ENCODE data around the gene INPP5D. TPM values are rescaled to one million over a fixed set of nuclear protein-coding genes. Genes with fewer than 3 reads are reported as not detected.

Gene INPP5D
- total and polyA plus RNA-seq, 7 donors = 1.2 to 4.2 (median 2.8) TPM

DNA sequence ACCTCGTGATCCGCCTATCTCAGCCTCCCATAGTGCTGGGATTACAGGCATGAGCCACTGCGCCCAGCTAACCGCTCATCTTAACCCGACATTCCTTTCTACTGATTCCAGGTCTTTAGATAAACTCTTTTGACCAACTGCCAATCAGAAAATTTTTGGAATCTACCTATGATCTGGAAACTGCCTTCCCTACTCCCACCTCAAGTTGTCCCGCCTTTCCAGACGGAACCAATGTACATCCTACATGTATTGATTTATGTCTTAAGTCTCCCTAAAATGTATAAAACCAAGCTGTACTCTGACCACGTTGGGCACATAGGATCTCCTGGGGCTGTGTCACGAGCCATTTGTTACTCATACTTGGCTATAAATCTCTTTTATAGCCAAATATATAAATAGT lies 30.8 kb upstream of the INPP5D start:
- no peak overlapping the region for H3K27ac ChIP-seq
- TF ChIP-seq, protein P1, sequence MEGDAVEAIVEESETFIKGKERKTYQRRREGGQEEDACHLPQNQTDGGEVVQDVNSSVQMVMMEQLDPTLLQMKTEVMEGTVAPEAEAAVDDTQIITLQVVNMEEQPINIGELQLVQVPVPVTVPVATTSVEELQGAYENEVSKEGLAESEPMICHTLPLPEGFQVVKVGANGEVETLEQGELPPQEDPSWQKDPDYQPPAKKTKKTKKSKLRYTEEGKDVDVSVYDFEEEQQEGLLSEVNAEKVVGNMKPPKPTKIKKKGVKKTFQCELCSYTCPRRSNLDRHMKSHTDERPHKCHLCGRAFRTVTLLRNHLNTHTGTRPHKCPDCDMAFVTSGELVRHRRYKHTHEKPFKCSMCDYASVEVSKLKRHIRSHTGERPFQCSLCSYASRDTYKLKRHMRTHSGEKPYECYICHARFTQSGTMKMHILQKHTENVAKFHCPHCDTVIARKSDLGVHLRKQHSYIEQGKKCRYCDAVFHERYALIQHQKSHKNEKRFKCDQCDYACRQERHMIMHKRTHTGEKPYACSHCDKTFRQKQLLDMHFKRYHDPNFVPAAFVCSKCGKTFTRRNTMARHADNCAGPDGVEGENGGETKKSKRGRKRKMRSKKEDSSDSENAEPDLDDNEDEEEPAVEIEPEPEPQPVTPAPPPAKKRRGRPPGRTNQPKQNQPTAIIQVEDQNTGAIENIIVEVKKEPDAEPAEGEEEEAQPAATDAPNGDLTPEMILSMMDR (IDR thresholded peaks at IDR 0.05) = no peak
- no peaks in the 10 kb centered on the region for H3K9me3 ChIP-seq
- H3K4me3 ChIP-seq = no peak overlapping the region
- no peaks in the 10 kb centered on the region for H3K27me3 ChIP-seq (ENCODE audit: insufficient read depth in 3 of 3, low read length in 2 of 3)
- H3K4me1 ChIP-seq = no peaks in the 10 kb centered on the region
- 87 to 93% (median 88%) methylated on average over 9 of the region's 9 CpGs for WGBS, 3 donors
- DNase-seq = no peak
- H3K36me3 ChIP-seq (ENCODE audit: insufficient read depth in 1 of 2, low read depth in 1 of 2) = no peaks in the 10 kb centered on the region
- no peak for ATAC-seq
- intact Hi-C loops (cut with DNase I) = no loop called here

DNA sequence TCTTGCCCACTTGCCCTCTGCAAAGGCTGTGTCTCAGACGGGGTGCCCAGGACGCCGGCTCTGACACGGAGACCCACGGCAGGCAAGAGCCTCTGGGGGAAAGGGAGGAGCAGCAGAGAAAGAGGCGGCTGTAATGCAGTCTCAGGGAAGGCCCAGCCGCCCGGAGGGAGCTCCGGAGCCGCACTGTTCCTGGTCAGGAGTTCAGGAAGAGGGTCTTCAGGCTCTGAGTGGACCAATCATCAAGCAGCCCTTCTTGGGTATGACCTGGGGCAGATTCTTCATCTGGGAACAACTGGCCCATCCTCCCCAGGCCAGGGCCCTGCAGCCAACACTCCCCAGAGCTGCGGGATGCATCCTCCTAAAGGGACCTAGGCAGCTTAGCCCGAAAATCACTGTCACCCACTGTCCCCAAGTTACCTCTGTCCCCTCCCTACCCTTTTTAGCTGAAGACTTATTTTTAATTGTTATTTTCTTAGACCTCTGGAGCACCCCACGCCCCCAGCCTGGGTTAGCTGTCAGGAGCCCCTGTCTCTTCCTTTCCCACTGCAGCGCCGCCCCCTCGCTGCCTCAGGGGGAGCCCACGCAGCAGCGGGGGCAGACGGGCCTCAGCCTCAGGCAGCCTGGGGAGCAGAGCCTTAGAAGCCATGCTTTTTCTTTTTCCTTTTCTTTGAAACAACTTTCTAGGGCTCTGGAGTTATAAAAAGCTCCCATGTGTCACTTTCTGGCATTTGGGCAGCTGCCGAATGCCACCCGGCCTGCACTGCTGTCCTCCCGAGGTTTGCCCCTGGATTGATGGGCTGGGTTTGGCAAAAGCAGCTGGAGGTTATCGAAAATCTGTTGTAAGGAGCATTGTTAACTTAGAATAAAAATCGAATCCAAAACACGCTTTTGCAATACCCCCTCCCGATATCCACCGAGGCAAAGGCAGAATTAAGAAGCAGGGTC lies 28.3 kb upstream of the INPP5D start:
- Histone ChIP-seq H3K27me3 (ENCODE audit: insufficient read depth in 3 of 3, low read length in 2 of 3) (no peaks in the 10 kb centered on the region), H3K4me3 (no peak overlapping the region), H3K9me3 (no peaks in the 10 kb centered on the region), H3K36me3 (ENCODE audit: insufficient read depth in 1 of 2, low read depth in 1 of 2) (no peaks in the 10 kb centered on the region), H3K27ac (no peak overlapping the region), H3K4me1 (no peaks in the 10 kb centered on the region)
- no peak for DNase-seq
- ATAC-seq = no peak
- TF ChIP-seq, protein P1 (IDR thresholded peaks at IDR 0.05) = no peak
- intact Hi-C loops (cut with DNase I) = no loop called here
- WGBS, 3 donors = 64 to 76% (median 75%) methylated on average over 26 to 27 of the region's 27 CpGs

DNA sequence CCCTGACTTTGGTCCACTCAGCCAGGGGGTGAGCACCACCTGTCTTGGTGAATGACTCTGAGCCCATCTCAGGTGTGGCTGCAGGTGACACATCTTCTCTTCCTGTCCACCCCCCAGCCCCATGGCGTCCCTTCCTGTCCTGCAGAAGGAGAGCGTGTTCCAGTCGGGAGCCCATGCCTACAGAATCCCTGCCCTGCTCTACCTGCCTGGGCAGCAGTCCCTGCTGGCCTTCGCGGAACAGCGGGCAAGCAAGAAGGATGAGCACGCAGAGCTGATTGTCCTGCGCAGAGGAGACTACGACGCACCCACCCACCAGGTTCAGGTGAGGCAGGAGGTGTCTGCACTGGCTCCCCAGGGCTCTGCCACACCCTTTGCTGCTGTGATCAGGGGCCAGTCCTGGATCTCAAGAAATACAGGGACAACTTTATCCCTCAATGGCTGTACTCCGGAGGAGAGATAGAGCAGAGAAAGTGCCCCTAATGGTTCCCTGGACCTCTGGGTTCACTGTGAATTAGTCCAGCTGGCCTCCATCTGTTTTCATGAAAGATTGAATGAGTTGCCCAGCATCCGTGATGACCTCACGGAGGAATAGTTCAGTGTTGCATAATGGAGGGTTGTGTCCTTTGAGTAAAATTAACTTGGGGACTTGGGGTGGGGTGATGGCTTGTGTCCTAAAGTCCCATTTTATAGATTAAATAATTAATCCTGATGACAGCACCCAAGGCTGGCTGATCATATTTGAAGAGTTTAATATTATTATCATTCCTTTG lies 27.4 kb upstream of the INPP5D start, which contains the start of gene NEU2:
Gene NEU2 (plus strand): TSS at position 122 of the 770 bp plus-strand sequence. CDS start 0 bp downstream, at position 122.
- no peak within 1 kb of the TSS for H3K4me3 ChIP-seq
- ATAC-seq (no peak), DNase-seq (no peak)
- 89 to 92% (median 90%) methylated on average over 13 of the region's 13 CpGs for WGBS, 3 donors
- no peaks in the 10 kb centered on the region for H3K27me3 ChIP-seq (ENCODE audit: insufficient read depth in 3 of 3, low read length in 2 of 3)
- no peak within 1 kb of the TSS for H3K27ac ChIP-seq
- intact Hi-C loops (cut with DNase I) = no loop called here
- no peaks in the 10 kb centered on the region for H3K9me3 ChIP-seq
- no peaks in the 10 kb centered on the region for H3K4me1 ChIP-seq
- TF ChIP-seq, protein P1 (IDR thresholded peaks at IDR 0.05) = no peak
- H3K36me3 ChIP-seq (ENCODE audit: insufficient read depth in 1 of 2, low read depth in 1 of 2) = no peaks in the 10 kb centered on the region

DNA sequence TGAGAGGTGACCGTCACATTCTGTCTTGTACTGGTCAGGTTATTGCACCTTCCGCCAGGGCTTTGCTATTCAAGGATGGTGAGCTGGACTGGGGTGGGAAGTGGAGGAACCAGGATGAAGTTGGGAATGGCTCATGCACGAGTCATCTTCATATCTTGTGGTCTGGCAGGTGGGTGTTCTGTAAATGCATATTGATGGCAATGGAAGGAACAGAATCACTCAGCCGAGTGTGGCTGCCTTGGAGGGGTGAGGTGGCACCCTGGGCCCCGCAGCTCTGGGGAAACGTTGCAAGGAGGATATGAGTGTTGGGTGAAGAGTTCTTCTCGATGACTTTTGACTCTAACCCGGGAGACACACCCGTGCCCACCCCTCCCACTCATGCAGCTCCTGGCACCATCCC lies 26.5 kb upstream of the INPP5D start:
- Histone ChIP-seq H3K27me3 (ENCODE audit: insufficient read depth in 3 of 3, low read length in 2 of 3) (no peaks in the 10 kb centered on the region), H3K4me1 (no peaks in the 10 kb centered on the region), H3K36me3 (ENCODE audit: insufficient read depth in 1 of 2, low read depth in 1 of 2) (no peaks in the 10 kb centered on the region), H3K9me3 (no peaks in the 10 kb centered on the region), H3K27ac (no peak overlapping the region), H3K4me3 (no peak overlapping the region)
- TF ChIP-seq, protein P1 (IDR thresholded peaks at IDR 0.05) = no peak
- ATAC-seq = no peak
- DNase-seq = no peak
- WGBS, 3 donors = 71 to 84% (median 78%) methylated on average over 9 of the region's 9 CpGs
- intact Hi-C loops (cut with DNase I) = no loop called here
